Natural killer cell (primary cell): ENCODE results near the gene OR10K2. TPM values are rescaled to one million over a fixed set of nuclear protein-coding genes. Genes with fewer than 3 reads are reported as not detected.

Source experiments
- ATAC-seq, 3 donors: fragments of 150-1000 bp in 2 of 3; fragments of 200-7000 bp in 1 of 3; cut with Tn5 transposase; 1 replicate in 1 of 3; 2 replicates in 2 of 3; pipeline ENCODE4 v1.10.0; 2021; ENCODE audit warnings: mild to moderate bottlenecking in 2 of 3, moderate library complexity in 2 of 3
- DNase-seq, 2 donors: peaks; one replicate each; pipeline versions ENCODE4 v3.0.0 to v3.0.0-alpha.2; 2013 to 2021; ENCODE audit warnings: mixed read lengths in 1 of 2
- H3K27ac ChIP-seq: one replicate; pipeline ENCODE4 v1.5.1; 2013; ENCODE audit warnings: mild to moderate bottlenecking, low read length
- H3K27me3 ChIP-seq: one replicate; pipeline ENCODE4 v1.6.1; 2013; ENCODE audit warnings: low read length; ENCODE audit not compliant: control insufficient read depth, insufficient read depth
- H3K36me3 ChIP-seq: one replicate; pipeline ENCODE4 v1.6.1; 2013; ENCODE audit warnings: low read length; ENCODE audit not compliant: control insufficient read depth, insufficient read depth
- H3K4me1 ChIP-seq: one replicate; pipeline ENCODE4 v1.6.1; 2013; ENCODE audit warnings: low read length; ENCODE audit not compliant: control insufficient read depth, insufficient read depth
- H3K4me3 ChIP-seq: one replicate; pipeline ENCODE4 v1.5.1; 2013; ENCODE audit warnings: low read length
- H3K9me3 ChIP-seq: one replicate; pipeline ENCODE4 v1.6.1; 2013; ENCODE audit warnings: low read length; ENCODE audit not compliant: control insufficient read depth, insufficient read depth
- H3K27ac Mint-ChIP-seq, 2 donors: one replicate each; pipeline ENCODE4 v1.8.0; 2022; ENCODE audit warnings: mild to moderate bottlenecking in 2 of 2, mixed read lengths in 2 of 2, moderate library complexity in 1 of 2
- H3K27me3 Mint-ChIP-seq, 2 donors: one replicate each; pipeline ENCODE4 v1.8.0; 2022; ENCODE audit warnings: low read depth in 2 of 2, mixed read lengths in 2 of 2
- H3K36me3 Mint-ChIP-seq: one replicate; pipeline ENCODE4 v1.8.0; 2022; ENCODE audit warnings: mixed read lengths
- H3K4me1 Mint-ChIP-seq, 2 donors: one replicate each; pipeline ENCODE4 v1.8.0; 2022; ENCODE audit warnings: mixed read lengths in 2 of 2
- H3K4me3 Mint-ChIP-seq: one replicate; pipeline ENCODE4 v1.8.0; 2022; ENCODE audit warnings: mild to moderate bottlenecking, moderate library complexity, mixed read lengths
- H3K9me3 Mint-ChIP-seq, 2 donors: one replicate each; pipeline ENCODE4 v1.8.0; 2022; ENCODE audit warnings: mixed read lengths in 2 of 2
- CTCF ChIP-seq: fragments of 200-600 bp; IDR thresholded peaks from one replicate; pipeline ENCODE4 v1.8.0; 2022; ENCODE audit warnings: antibody characterized with exemption
- WGBS: methylation state at CpG from one replicate; pipeline ENCODE4 v1.1.7; 2013; ENCODE audit warnings: missing lambda C conversion rate; ENCODE audit not compliant: insufficient coverage; 5-methylcytosine and 5-hydroxymethylcytosine counted together
- intact Hi-C: fragments of 100-400 bp; cut with micrococcal nuclease; formaldehyde crosslinking; loops from one replicate; pipeline ENCODE4 v1.14.2; 2022
- total RNA-seq, 4 donors: library from RNA; stranded (reverse); fragments of 120-200 nt in 1 of 4; gene quantifications; one replicate each; pipeline versions ENCODE4 v1.2.3 to v1.2.4, GENCODE V29; 2013 to 2022

OR10K2 gene
- total RNA-seq, 3 donors from 2014 or later (not counting 1 experiment from before 2014, with no cell fraction given) = not detected

GRCh38 chr1:158425027-158425426, 1.0 kb downstream of the OR10K2 start:
- peaks cover 36 to 42% of the 10 kb centered on the region in 2 donors for H3K27me3 Mint-ChIP-seq
- H3K9me3 Mint-ChIP-seq = peaks cover 0 to 3% of the 10 kb centered on the region in 2 donors
- no peak overlapping the region for H3K27ac Mint-ChIP-seq
- peaks cover 6% of the 10 kb centered on the region for H3K36me3 Mint-ChIP-seq
- Histone ChIP-seq H3K9me3 (no peaks in the 10 kb centered on the region), H3K36me3 (no peaks in the 10 kb centered on the region), H3K27me3 (no peaks in the 10 kb centered on the region), H3K27ac (no peak overlapping the region), H3K4me1 (no peaks in the 10 kb centered on the region), H3K4me3 (no peak overlapping the region)
- H3K4me1 Mint-ChIP-seq = no peaks in the 10 kb centered on the region
- DNase-seq = no peak
- no peak for TF ChIP-seq CTCF
- H3K4me3 Mint-ChIP-seq = no peak overlapping the region
- no peak for ATAC-seq
- intact Hi-C loops = no loop called here

GRCh38 chr1:158422212-158422611, 3.8 kb downstream of the OR10K2 start:
- Mint-ChIP-seq H3K4me3 (no peak overlapping the region), H3K9me3 (no peaks in the 10 kb centered on the region), H3K27me3 (peaks cover 25 to 34% of the 10 kb centered on the region in 2 donors), H3K4me1 (no peaks in the 10 kb centered on the region), H3K36me3 (no peaks in the 10 kb centered on the region), H3K27ac (no peak overlapping the region)
- H3K27me3 ChIP-seq = no peaks in the 10 kb centered on the region
- H3K36me3 ChIP-seq = no peaks in the 10 kb centered on the region
- no peak overlapping the region for H3K27ac ChIP-seq
- DNase-seq (no peak), ATAC-seq (no peak)
- H3K9me3 ChIP-seq = no peaks in the 10 kb centered on the region
- H3K4me3 ChIP-seq = no peak overlapping the region
- intact Hi-C loops = no loop called here
- H3K4me1 ChIP-seq = no peaks in the 10 kb centered on the region
- no peak for TF ChIP-seq CTCF

GRCh38 chr1:158417586-158417985, 8.5 kb downstream of the OR10K2 start:
- no peak for ATAC-seq
- Histone ChIP-seq H3K4me3 (no peak overlapping the region), H3K9me3 (no peaks in the 10 kb centered on the region), H3K27ac (no peak overlapping the region), H3K27me3 (no peaks in the 10 kb centered on the region), H3K4me1 (no peaks in the 10 kb centered on the region), H3K36me3 (no peaks in the 10 kb centered on the region)
- Mint-ChIP-seq H3K36me3 (no peaks in the 10 kb centered on the region), H3K27me3 (peaks cover 42 to 55% of the 10 kb centered on the region in 2 donors), H3K27ac (no peak overlapping the region), H3K4me3 (no peak overlapping the region), H3K9me3 (no peaks in the 10 kb centered on the region), H3K4me1 (no peaks in the 10 kb centered on the region)
- no peak for TF ChIP-seq CTCF
- DNase-seq = no peak
- intact Hi-C loops = no loop called here

- ATAC-seq = no peak
- DNase-seq = no peak
- WGBS = over 99% methylated on average over 4 of the region's 4 CpGs
- Histone ChIP-seq H3K4me3 (no peak overlapping the region), H3K27ac (no peak overlapping the region), H3K4me1 (no peaks in the 10 kb centered on the region), H3K27me3 (no peaks in the 10 kb centered on the region), H3K9me3 (no peaks in the 10 kb centered on the region), H3K36me3 (no peaks in the 10 kb centered on the region)
- no peaks in the 10 kb centered on the region for H3K36me3 Mint-ChIP-seq
- no peak overlapping the region for H3K27ac Mint-ChIP-seq
- H3K4me3 Mint-ChIP-seq = no peak overlapping the region
- peaks cover 28 to 42% of the 10 kb centered on the region in 2 donors for H3K27me3 Mint-ChIP-seq
- no peaks in the 10 kb centered on the region for H3K4me1 Mint-ChIP-seq
- intact Hi-C loops = no loop called here
- TF ChIP-seq CTCF = no peak
- no peaks in the 10 kb centered on the region for H3K9me3 Mint-ChIP-seq
Observed at GRCh38 chr1:158414651-158415345, 11.2 kb downstream of the OR10K2 start.
